Large intestine (tissue), 3 donors: ENCODE measurements around the gene MSI2. TPM values are rescaled to one million over a fixed set of nuclear protein-coding genes. Genes with fewer than 3 reads are reported as not detected.

Experiments
- DNase-seq, 2 donors: peaks; one replicate each; pipeline versions ENCODE4 v3.0.0 to v3.0.0-alpha.2; 2013
- H3K27ac ChIP-seq: one replicate; pipeline ENCODE4 v1.5.1; 2013; ENCODE audit warnings: low read length
- H3K27me3 ChIP-seq: 2 replicates; pipeline ENCODE4 v1.6.1; 2013; ENCODE audit warnings: low read length; ENCODE audit not compliant: control insufficient read depth, insufficient read depth
- H3K36me3 ChIP-seq: 2 replicates; pipeline ENCODE4 v1.6.1; 2013; ENCODE audit warnings: low read length; ENCODE audit not compliant: control insufficient read depth, insufficient read depth
- H3K4me1 ChIP-seq: one replicate; pipeline ENCODE4 v1.6.1; 2013; ENCODE audit warnings: low read length; ENCODE audit not compliant: control insufficient read depth, insufficient read depth
- H3K4me3 ChIP-seq: one replicate; pipeline ENCODE4 v1.5.1; 2013; ENCODE audit warnings: low read length
- H3K9me3 ChIP-seq: one replicate; pipeline ENCODE4 v1.6.1; 2013; ENCODE audit warnings: mild to moderate bottlenecking, low read depth, low read length, moderate library complexity; ENCODE audit not compliant: control insufficient read depth
- whole genome bisulfite sequencing: methylation state at CpG from one replicate; pipeline ENCODE4 v1.1.5; 2013; ENCODE audit warnings: low lambda C conversion rate; ENCODE audit not compliant: insufficient coverage; 5-methylcytosine and 5-hydroxymethylcytosine counted together
- polyA plus RNA-seq: library from polyadenylated mRNA; unstranded; fragments of 120-200 nt; gene quantifications from one replicate; pipeline ENCODE4 v1.2.1, GENCODE V29; 2013

MSI2 gene
- polyA plus RNA-seq, 1 donor: 46.1 TPM

GRCh38 chr17:57407287-57408070 is 151.2 kb downstream of the MSI2 start:
- no CpG with 5 or more reads among the region's 9 CpGs for WGBS
- peak overlapping the region; percentile 84 for H3K27ac ChIP-seq
- peak in 1 of 2 donors; percentile 70 for DNase-seq

GRCh38 chr17:57408071-57408811 is 151.9 kb downstream of the MSI2 start:
- H3K4me3 ChIP-seq: no peak overlapping the region
- H3K27me3 ChIP-seq: no peaks in the 10 kb centered on the region
- DNase-seq: peak in 1 of 2 donors; percentile 79
- no peaks in the 10 kb centered on the region for H3K9me3 ChIP-seq
- H3K4me1 ChIP-seq: peaks cover 37% of the 10 kb centered on the region
- H3K36me3 ChIP-seq: peaks cover 4% of the 10 kb centered on the region
- peak overlapping the region; percentile 84 for H3K27ac ChIP-seq
- WGBS: no CpG with 5 or more reads among the region's 13 CpGs

More at GRCh38 chr17:57407287-57408070, 151.2 kb downstream of the MSI2 start:
- Histone ChIP-seq H3K27me3 (no peaks in the 10 kb centered on the region), H3K4me1 (peaks cover 37% of the 10 kb centered on the region), H3K4me3 (no peak overlapping the region), H3K9me3 (no peaks in the 10 kb centered on the region), H3K36me3 (peaks cover 5% of the 10 kb centered on the region)

GRCh38 chr17:57410169-57410568 is 153.8 kb downstream of the MSI2 start:
- 92% methylated on average over 1 of the region's 6 CpGs for WGBS
- H3K4me1 ChIP-seq: peaks cover 42% of the 10 kb centered on the region

GRCh38 chr17:57412520-57413096 is 156.3 kb downstream of the MSI2 start:
- Histone ChIP-seq H3K9me3 (peaks cover 4% of the 10 kb centered on the region), H3K27me3 (no peaks in the 10 kb centered on the region), H3K4me3 (no peak overlapping the region), H3K27ac (no peak overlapping the region), H3K36me3 (peaks cover 2% of the 10 kb centered on the region), H3K4me1 (peaks cover 35% of the 10 kb centered on the region)
- no peak for DNase-seq
- WGBS: no CpG with 5 or more reads among the region's 2 CpGs

More at GRCh38 chr17:57410169-57410568, 153.8 kb downstream of the MSI2 start:
- Histone ChIP-seq H3K36me3 (no peaks in the 10 kb centered on the region), H3K27ac (no peak overlapping the region), H3K4me3 (no peak overlapping the region), H3K27me3 (no peaks in the 10 kb centered on the region), H3K9me3 (no peaks in the 10 kb centered on the region)
- DNase-seq: no peak

- Histone ChIP-seq H3K27ac (peak overlapping the region; percentile 65), H3K9me3 (peaks cover 4% of the 10 kb centered on the region), H3K36me3 (peaks cover 2% of the 10 kb centered on the region), H3K27me3 (no peaks in the 10 kb centered on the region), H3K4me1 (peaks cover 20% of the 10 kb centered on the region), H3K4me3 (no peak overlapping the region)
- WGBS: 60% methylated on average over 1 of the region's 9 CpGs
- peak; percentile 76 to 86 for DNase-seq
Measured at GRCh38 chr17:57413848-57414651, 157.7 kb downstream of the MSI2 start.

- H3K9me3 ChIP-seq: peaks cover 4% of the 10 kb centered on the region
- peaks cover 25% of the 10 kb centered on the region for H3K4me1 ChIP-seq
- no peak overlapping the region for H3K27ac ChIP-seq
- peaks cover 2% of the 10 kb centered on the region for H3K36me3 ChIP-seq
- no peaks in the 10 kb centered on the region for H3K27me3 ChIP-seq
- H3K4me3 ChIP-seq: no peak overlapping the region
- no peak for DNase-seq
- no CpG with 5 or more reads among the region's 3 CpGs for WGBS
Measured at GRCh38 chr17:57415751-57416207, 159.5 kb downstream of the MSI2 start.

GRCh38 chr17:57416369-57416768 is 160.0 kb downstream of the MSI2 start:
- Histone ChIP-seq H3K27ac (no peak overlapping the region), H3K4me1 (peaks cover 30% of the 10 kb centered on the region), H3K27me3 (no peaks in the 10 kb centered on the region), H3K4me3 (no peak overlapping the region), H3K9me3 (peaks cover 4% of the 10 kb centered on the region), H3K36me3 (peaks cover 2% of the 10 kb centered on the region)
- no CpG with 5 or more reads among the region's 7 CpGs for WGBS
- no peak for DNase-seq

GRCh38 chr17:57417956-57418355 is 161.6 kb downstream of the MSI2 start:
- Histone ChIP-seq H3K27ac (no peak overlapping the region), H3K4me1 (peaks cover 45% of the 10 kb centered on the region), H3K4me3 (no peak overlapping the region), H3K36me3 (peaks cover 2% of the 10 kb centered on the region), H3K27me3 (no peaks in the 10 kb centered on the region), H3K9me3 (peaks cover 4% of the 10 kb centered on the region)
- DNase-seq: no peak
- 82% methylated on average over 2 of the region's 7 CpGs for WGBS

- H3K36me3 ChIP-seq: peaks cover 2% of the 10 kb centered on the region
- H3K4me3 ChIP-seq: no peak overlapping the region
- peaks cover 45% of the 10 kb centered on the region for H3K4me1 ChIP-seq
- H3K27me3 ChIP-seq: no peaks in the 10 kb centered on the region
- peaks cover 4% of the 10 kb centered on the region for H3K9me3 ChIP-seq
- 100% methylated on average over 1 of the region's 7 CpGs for WGBS
- DNase-seq: no peak
- no peak overlapping the region for H3K27ac ChIP-seq
Measured at GRCh38 chr17:57418463-57419246, 162.3 kb downstream of the MSI2 start.
